RWPE2 (cell line): ENCODE data around the gene MRPS34.

Source experiments
- ATAC-seq: fragments of 200-7000 bp; cut with Tn5 transposase; 3 replicates; pipeline ENCODE4 v1.9.1; 2021; ENCODE audit warnings: low read depth
- DNase-seq: peaks from one replicate; pipeline ENCODE4 v3.0.0-alpha.2; 2020; ENCODE audit warnings: low spot score
- H3K27ac ChIP-seq: fragments of 450-650 bp; 2 replicates; pipeline ENCODE4 v1.5.1; 2017; ENCODE audit warnings: mild to moderate bottlenecking; ENCODE audit not compliant: poor library complexity, severe bottlenecking
- H3K27me3 ChIP-seq: fragments of 250-450 bp; sonication (Bioruptor Pico); 2 replicates; pipeline ENCODE4 v1.5.1; 2021; ENCODE audit warnings: mild to moderate bottlenecking, moderate library complexity; ENCODE audit not compliant: insufficient read depth, poor library complexity, severe bottlenecking
- H3K36me3 ChIP-seq: fragments of 250-450 bp; sonication (Bioruptor Pico); 2 replicates; pipeline ENCODE4 v1.5.1; 2020; ENCODE audit warnings: low read depth, mild to moderate bottlenecking, moderate library complexity
- H3K4me1 ChIP-seq: fragments of 250-450 bp; sonication (Bioruptor Pico); 2 replicates; pipeline ENCODE4 v1.5.1; 2021; ENCODE audit warnings: mild to moderate bottlenecking, moderate library complexity; ENCODE audit not compliant: insufficient read depth, poor library complexity, severe bottlenecking
- H3K4me3 ChIP-seq: fragments of 250-450 bp; sonication (Bioruptor Pico); 2 replicates; pipeline ENCODE4 v1.5.1; 2021; ENCODE audit warnings: mild to moderate bottlenecking, moderate library complexity; ENCODE audit not compliant: severe bottlenecking
- H3K9me3 ChIP-seq: fragments of 250-450 bp; sonication (Bioruptor Pico); 2 replicates; pipeline ENCODE4 v1.5.1; 2021; ENCODE audit warnings: mild to moderate bottlenecking, moderate library complexity; ENCODE audit not compliant: severe bottlenecking
- TF ChIP-seq, protein P1 (sequence below): fragments of 450-650 bp; IDR thresholded peaks from one replicate; pipeline ENCODE4 v1.5.1; 2017; ENCODE audit warnings: mild to moderate bottlenecking, moderate library complexity; ENCODE audit not compliant: poor library complexity, severe bottlenecking

Gene MRPS34

GRCh38 chr16:1819611-1820010 lies 46.7 kb upstream of the MRPS34 start:
- H3K27ac ChIP-seq, result no peak overlapping the region
- H3K4me1 ChIP-seq, result no peaks in the 10 kb centered on the region
- H3K9me3 ChIP-seq, result no peaks in the 10 kb centered on the region
- no peaks in the 10 kb centered on the region for H3K27me3 ChIP-seq
- H3K36me3 ChIP-seq, result peaks cover 30% of the 10 kb centered on the region
- no peak for DNase-seq
- no peak for ATAC-seq
- TF ChIP-seq, protein P1, sequence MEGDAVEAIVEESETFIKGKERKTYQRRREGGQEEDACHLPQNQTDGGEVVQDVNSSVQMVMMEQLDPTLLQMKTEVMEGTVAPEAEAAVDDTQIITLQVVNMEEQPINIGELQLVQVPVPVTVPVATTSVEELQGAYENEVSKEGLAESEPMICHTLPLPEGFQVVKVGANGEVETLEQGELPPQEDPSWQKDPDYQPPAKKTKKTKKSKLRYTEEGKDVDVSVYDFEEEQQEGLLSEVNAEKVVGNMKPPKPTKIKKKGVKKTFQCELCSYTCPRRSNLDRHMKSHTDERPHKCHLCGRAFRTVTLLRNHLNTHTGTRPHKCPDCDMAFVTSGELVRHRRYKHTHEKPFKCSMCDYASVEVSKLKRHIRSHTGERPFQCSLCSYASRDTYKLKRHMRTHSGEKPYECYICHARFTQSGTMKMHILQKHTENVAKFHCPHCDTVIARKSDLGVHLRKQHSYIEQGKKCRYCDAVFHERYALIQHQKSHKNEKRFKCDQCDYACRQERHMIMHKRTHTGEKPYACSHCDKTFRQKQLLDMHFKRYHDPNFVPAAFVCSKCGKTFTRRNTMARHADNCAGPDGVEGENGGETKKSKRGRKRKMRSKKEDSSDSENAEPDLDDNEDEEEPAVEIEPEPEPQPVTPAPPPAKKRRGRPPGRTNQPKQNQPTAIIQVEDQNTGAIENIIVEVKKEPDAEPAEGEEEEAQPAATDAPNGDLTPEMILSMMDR, result no peak
- H3K4me3 ChIP-seq, result no peak overlapping the region

- H3K4me3 ChIP-seq, result no peak overlapping the region
- DNase-seq, result peak; percentile 67
- TF ChIP-seq, protein P1, result no peak
These were observed 46.1 kb upstream of the MRPS34 start for GRCh38 chr16:1818873-1819525.

DNA sequence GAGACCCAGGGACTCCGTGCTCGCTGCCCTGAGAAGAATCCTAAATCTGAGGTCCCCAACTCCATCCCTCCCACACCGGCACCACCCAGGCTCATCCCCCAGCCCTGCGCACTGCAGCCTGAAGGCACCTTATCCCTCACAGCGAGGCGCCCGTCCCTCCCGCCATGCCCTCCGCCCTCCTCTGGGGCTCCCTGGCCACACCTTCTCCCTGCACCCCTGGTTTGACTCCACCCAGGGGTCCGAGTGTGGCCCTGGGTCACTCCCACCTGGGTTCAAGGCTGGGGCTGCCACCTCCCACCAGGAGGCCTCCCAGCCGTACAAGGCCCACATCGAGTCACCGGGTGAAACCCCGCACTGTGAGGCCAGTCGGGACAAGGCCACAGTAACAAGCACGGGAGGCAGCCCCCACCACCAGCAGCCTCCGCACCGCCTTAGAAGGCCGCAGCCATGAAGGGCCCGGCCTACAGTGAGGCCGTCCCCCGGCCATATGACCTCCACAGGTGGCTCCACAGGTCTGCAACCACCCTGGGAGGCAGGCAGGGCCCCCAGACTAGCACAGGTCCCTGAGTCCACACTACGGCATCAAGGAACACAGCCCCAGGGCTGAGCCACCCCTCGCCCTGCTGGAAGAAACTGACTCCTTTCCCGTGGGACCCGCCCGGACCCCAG lies 45.4 kb upstream of the MRPS34 start:
- Histone ChIP-seq H3K36me3 (peaks cover 33% of the 10 kb centered on the region), H3K4me1 (no peaks in the 10 kb centered on the region), H3K9me3 (no peaks in the 10 kb centered on the region), H3K27me3 (no peaks in the 10 kb centered on the region), H3K4me3 (no peak overlapping the region), H3K27ac (no peak overlapping the region)
- TF ChIP-seq, protein P1, result no peak
- DNase-seq, result no peak
- no peak for ATAC-seq

More at GRCh38 chr16:1818873-1819525, 46.1 kb upstream of the MRPS34 start:
- Histone ChIP-seq H3K27me3 (no peaks in the 10 kb centered on the region), H3K9me3 (no peaks in the 10 kb centered on the region), H3K4me1 (no peaks in the 10 kb centered on the region), H3K27ac (no peak overlapping the region), H3K36me3 (peaks cover 30% of the 10 kb centered on the region)
- no peak for ATAC-seq

DNA sequence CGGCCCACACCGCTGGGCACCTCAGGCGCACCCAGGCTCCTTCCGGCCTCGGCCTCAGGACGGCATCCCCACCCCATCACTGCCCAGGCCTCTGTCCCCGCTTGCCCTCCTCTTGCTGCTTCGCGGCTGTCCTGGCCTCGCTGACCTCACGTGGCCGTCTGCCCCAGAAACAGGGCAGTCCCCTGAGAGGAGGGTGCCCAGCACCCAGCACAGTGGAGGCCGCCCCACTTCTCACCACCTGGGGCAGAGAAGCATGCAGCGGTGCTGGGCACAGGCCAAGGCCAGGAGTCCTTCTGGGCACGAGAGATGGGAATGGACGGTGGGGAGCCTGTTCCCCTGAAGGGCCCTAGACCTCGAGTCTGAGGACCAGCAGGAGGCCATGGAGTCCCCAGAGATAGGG lies 44.8 kb upstream of the MRPS34 start:
- H3K27ac ChIP-seq, result no peak overlapping the region
- TF ChIP-seq, protein P1, result no peak
- H3K27me3 ChIP-seq, result no peaks in the 10 kb centered on the region
- H3K36me3 ChIP-seq, result peaks cover 33% of the 10 kb centered on the region
- ATAC-seq (no peak), DNase-seq (peak; percentile 58)
- H3K9me3 ChIP-seq, result no peaks in the 10 kb centered on the region
- H3K4me3 ChIP-seq, result no peak overlapping the region
- no peaks in the 10 kb centered on the region for H3K4me1 ChIP-seq

GRCh38 chr16:1817276-1817589 lies 44.3 kb upstream of the MRPS34 start:
- TF ChIP-seq, protein P1, result no peak
- H3K4me3 ChIP-seq, result no peak overlapping the region
- H3K9me3 ChIP-seq, result no peaks in the 10 kb centered on the region
- no peaks in the 10 kb centered on the region for H3K4me1 ChIP-seq
- H3K27ac ChIP-seq, result no peak overlapping the region
- H3K27me3 ChIP-seq, result no peaks in the 10 kb centered on the region
- ATAC-seq (no peak), DNase-seq (no peak)
- peaks cover 29% of the 10 kb centered on the region for H3K36me3 ChIP-seq
